Mesodermal cell (in vitro differentiated cells): Measurements from ENCODE around the gene OR10D3.

Experiments
- H3K27ac ChIP-seq: 2 replicates; pipeline ENCODE4 v1.7.0; 2013; ENCODE audit warnings: mild to moderate bottlenecking, low read depth, low read length, moderate library complexity; ENCODE audit not compliant: severe bottlenecking
- H3K36me3 ChIP-seq: 2 replicates; pipeline ENCODE4 v1.7.1; 2013; ENCODE audit warnings: mild to moderate bottlenecking, low read length, moderate library complexity; ENCODE audit not compliant: control insufficient read depth, insufficient read depth
- H3K4me1 ChIP-seq: one replicate; pipeline ENCODE4 v1.7.1; 2013; ENCODE audit warnings: mild to moderate bottlenecking, low read length; ENCODE audit not compliant: insufficient read depth, control insufficient read depth, poor library complexity, severe bottlenecking
- H3K4me3 ChIP-seq: 2 replicates; pipeline ENCODE4 v1.7.0; 2013; ENCODE audit warnings: low read length, control low read depth, mild to moderate bottlenecking; ENCODE audit not compliant: insufficient read depth, poor library complexity, severe bottlenecking; ENCODE audit errors: extremely low read depth
- H3K9me3 ChIP-seq: 2 replicates; pipeline ENCODE4 v1.7.1; 2013; ENCODE audit warnings: mild to moderate bottlenecking, low read length, moderate library complexity; ENCODE audit not compliant: control insufficient read depth
- WGBS, 2 experiments: methylation state at CpG; one replicate each; pipeline ENCODE4 v1.1.5; 2013; ENCODE audit warnings: missing lambda C conversion rate in 2 of 2; ENCODE audit not compliant: insufficient coverage in 2 of 2; 5-methylcytosine and 5-hydroxymethylcytosine counted together

OR10D3 gene

GRCh38 chr11:124170801-124171586, 12.2 kb upstream of the OR10D3 start:
- peaks cover 4% of the 10 kb centered on the region for H3K4me1 ChIP-seq
- 97 to 98% methylated on average over 17 to 26 of the region's 40 CpGs for WGBS, 2 experiments
- no peaks in the 10 kb centered on the region for H3K36me3 ChIP-seq
- no peak overlapping the region for H3K4me3 ChIP-seq
- no peak overlapping the region for H3K27ac ChIP-seq
- no peaks in the 10 kb centered on the region for H3K9me3 ChIP-seq

GRCh38 chr11:124172101-124172500, 11.0 kb upstream of the OR10D3 start:
- Histone ChIP-seq H3K4me1 (peaks cover 4% of the 10 kb centered on the region), H3K36me3 (no peaks in the 10 kb centered on the region), H3K27ac (no peak overlapping the region), H3K9me3 (no peaks in the 10 kb centered on the region), H3K4me3 (no peak overlapping the region)
- WGBS, 2 experiments: 66 to 100% methylated on average over 1 to 4 of the region's 6 CpGs

GRCh38 chr11:124172599-124172998, 10.5 kb upstream of the OR10D3 start:
- no peak overlapping the region for H3K27ac ChIP-seq

GRCh38 chr11:124174001-124174583, 9.1 kb upstream of the OR10D3 start:
- H3K36me3 ChIP-seq: no peaks in the 10 kb centered on the region
- WGBS, 2 experiments: no CpG with 5 or more reads among the region's 4 CpGs
- H3K4me3 ChIP-seq: no peak overlapping the region
- peak overlapping the region; percentile 52 for H3K27ac ChIP-seq
- H3K9me3 ChIP-seq: no peaks in the 10 kb centered on the region
- H3K4me1 ChIP-seq: peaks cover 4% of the 10 kb centered on the region

More at GRCh38 chr11:124172599-124172998, 10.5 kb upstream of the OR10D3 start:
- Histone ChIP-seq H3K9me3 (no peaks in the 10 kb centered on the region), H3K4me1 (peaks cover 4% of the 10 kb centered on the region), H3K36me3 (no peaks in the 10 kb centered on the region), H3K4me3 (no peak overlapping the region)
- WGBS, 2 experiments: no CpG with 5 or more reads among the region's 1 CpG

- peaks cover 4% of the 10 kb centered on the region for H3K4me1 ChIP-seq
- no peak overlapping the region for H3K4me3 ChIP-seq
- no peak overlapping the region for H3K27ac ChIP-seq
- no peaks in the 10 kb centered on the region for H3K36me3 ChIP-seq
- WGBS, 2 experiments: 88% methylated on average over 3 of the region's 5 CpGs; no CpG with 5 or more reads in 1 of the 2 experiments
- no peaks in the 10 kb centered on the region for H3K9me3 ChIP-seq
Observed at GRCh38 chr11:124176925-124177715, 6.0 kb upstream of the OR10D3 start.

GRCh38 chr11:124179310-124179709, 3.8 kb upstream of the OR10D3 start:
- Histone ChIP-seq H3K36me3 (no peaks in the 10 kb centered on the region), H3K4me1 (no peaks in the 10 kb centered on the region), H3K9me3 (no peaks in the 10 kb centered on the region), H3K27ac (no peak overlapping the region), H3K4me3 (no peak overlapping the region)
- WGBS, 2 experiments: no CpG with 5 or more reads among the region's 1 CpG

- H3K4me3 ChIP-seq: no peak overlapping the region
- H3K4me1 ChIP-seq: peaks cover 19% of the 10 kb centered on the region
- no peaks in the 10 kb centered on the region for H3K9me3 ChIP-seq
- H3K27ac ChIP-seq: peak overlapping the region; percentile 50
- 93 to 94% methylated on average over 2 of the region's 2 CpGs for WGBS, 2 experiments
- H3K36me3 ChIP-seq: no peaks in the 10 kb centered on the region
Observed at GRCh38 chr11:124190298-124191139, 7.4 kb downstream of the OR10D3 start.

GRCh38 chr11:124193221-124194010, 10.3 kb downstream of the OR10D3 start:
- no peaks in the 10 kb centered on the region for H3K9me3 ChIP-seq
- H3K4me1 ChIP-seq: peaks cover 19% of the 10 kb centered on the region
- no peak overlapping the region for H3K27ac ChIP-seq
- H3K36me3 ChIP-seq: no peaks in the 10 kb centered on the region
- WGBS, 2 experiments: 89 to 91% methylated on average over 4 to 6 of the region's 6 CpGs
- H3K4me3 ChIP-seq: no peak overlapping the region

GRCh38 chr11:124194293-124195188, 11.4 kb downstream of the OR10D3 start:
- Histone ChIP-seq H3K9me3 (no peaks in the 10 kb centered on the region), H3K36me3 (no peaks in the 10 kb centered on the region), H3K4me3 (no peak overlapping the region), H3K4me1 (peaks cover 14% of the 10 kb centered on the region), H3K27ac (no peak overlapping the region)
- 86 to 93% methylated on average over 3 to 5 of the region's 6 CpGs for WGBS, 2 experiments
